Small intestine (tissue), 7 donors: ENCODE data around the gene GMDS. TPM values are rescaled to one million over a fixed set of nuclear protein-coding genes. Genes with fewer than 3 reads are reported as not detected.

ENCODE experiments used
- DNase-seq, 2 donors: peaks; one replicate each; pipeline versions ENCODE4 v3.0.0 to v3.0.0-alpha.2; 2013
- FAIRE-seq: peaks from 2 replicates; lab custom pipeline; 2012; peaks lifted over from hg19 to GRCh38; lab: Jason Lieb, UNC
- H3K27ac ChIP-seq, 3 donors: one replicate each; pipeline ENCODE4 v1.5.1; 2013; ENCODE audit warnings: low read length in 2 of 3, mild to moderate bottlenecking in 2 of 3, control low read depth in 1 of 3, inconsistent platforms in 1 of 3, low read depth in 1 of 3, moderate library complexity in 1 of 3
- H3K27me3 ChIP-seq, 3 donors: one replicate each; pipeline ENCODE4 v1.6.1; 2013; ENCODE audit warnings: low read length in 3 of 3, inconsistent platforms in 1 of 3; ENCODE audit not compliant: control insufficient read depth in 3 of 3, insufficient read depth in 3 of 3
- H3K36me3 ChIP-seq, 3 donors: one replicate each; pipeline ENCODE4 v1.6.1; 2013; ENCODE audit warnings: low read length in 3 of 3, inconsistent platforms in 1 of 3, low read depth in 1 of 3, mild to moderate bottlenecking in 1 of 3, moderate library complexity in 1 of 3; ENCODE audit not compliant: control insufficient read depth in 3 of 3, insufficient read depth in 2 of 3
- H3K4me1 ChIP-seq, 3 donors: one replicate each; pipeline ENCODE4 v1.6.1; 2013; ENCODE audit warnings: low read length in 2 of 3, inconsistent platforms in 1 of 3, low read depth in 1 of 3, mild to moderate bottlenecking in 1 of 3, moderate library complexity in 1 of 3; ENCODE audit not compliant: control insufficient read depth in 3 of 3, insufficient read depth in 2 of 3
- H3K4me3 ChIP-seq, 3 donors: one replicate each; pipeline ENCODE4 v1.5.1; 2013; ENCODE audit warnings: low read length in 3 of 3, control low read depth in 1 of 3, inconsistent platforms in 1 of 3, low read depth in 1 of 3, mild to moderate bottlenecking in 1 of 3, moderate library complexity in 1 of 3
- H3K9me3 ChIP-seq, 2 donors: one replicate each; pipeline ENCODE4 v1.6.1; 2013; ENCODE audit warnings: low read depth in 1 of 2, low read length in 1 of 2; ENCODE audit not compliant: control insufficient read depth in 2 of 2, insufficient read depth in 1 of 2
- WGBS, 3 donors: extraction: QIAGEN DNeasy Blood & Tissue Kit; methylation state at CpG; one replicate each; pipeline ENCODE4 v1.1.7; 2013; 5-methylcytosine and 5-hydroxymethylcytosine counted together
- polyA plus RNA-seq, 4 donors: library from polyadenylated mRNA; stranded (reverse) in 3 of 4; unstranded in 1 of 4; fragments of 200-250 nt in 3 of 4; fragments of 120-200 nt in 1 of 4; gene quantifications; one replicate each; pipeline versions ENCODE4 v1.2.1 to v1.2.3, GENCODE V29; 2013
- donor health status: healthy with polysubstance abuse.
- donor health status: control.
- donor health status: control.
- donor health status: Bipolar disorder and iron deficiency.
- donor health status: healthy.

The GMDS gene
- polyA plus RNA-seq, 4 donors = 64.5 to 243 (median 200) TPM

- no peaks in the 10 kb centered on the region for H3K9me3 ChIP-seq
- peaks cover 0 to 31% (median 16%) of the 10 kb centered on the region in 3 donors for H3K27me3 ChIP-seq
- no peaks in the 10 kb centered on the region for H3K4me1 ChIP-seq
- 81 to 97% (median 92%) methylated on average over 4 of the region's 4 CpGs for WGBS, 3 donors
- no peak overlapping the region for H3K4me3 ChIP-seq
- H3K36me3 ChIP-seq = peaks cover 0 to 17% (median 0%) of the 10 kb centered on the region in 3 donors
- FAIRE-seq (no peak), DNase-seq (no peak)
- H3K27ac ChIP-seq = no peak overlapping the region
Observed at GRCh38 chr6:1631251-1631650, 614.2 kb downstream of the GMDS start.

DNA sequence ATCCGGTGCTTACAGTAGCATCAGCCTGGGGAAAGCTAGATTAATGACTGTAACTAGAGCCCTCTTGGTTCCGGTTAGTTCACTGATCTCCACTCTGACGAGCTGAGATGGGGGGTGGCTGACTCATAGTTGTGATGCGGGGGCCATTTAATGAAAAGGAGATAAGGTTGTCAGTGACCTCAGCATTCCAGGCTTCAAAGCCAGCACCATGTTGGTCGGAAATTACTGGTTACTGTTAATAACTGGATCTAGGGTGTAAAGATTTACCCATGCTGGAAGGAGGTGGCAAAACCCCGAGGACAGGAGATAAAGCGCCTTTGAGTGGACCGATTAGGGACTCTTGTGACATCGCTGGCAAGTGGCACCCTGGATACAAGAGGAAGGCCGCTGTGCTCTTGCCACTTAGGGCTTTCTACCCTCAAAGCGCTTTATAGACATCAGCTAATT, 614.6 kb downstream of the GMDS start:
- no peak overlapping the region for H3K4me3 ChIP-seq
- H3K4me1 ChIP-seq = no peaks in the 10 kb centered on the region
- FAIRE-seq (no peak), DNase-seq (no peak)
- WGBS, 3 donors = 89 to 92% (median 91%) methylated on average over 11 of the region's 11 CpGs
- no peak overlapping the region for H3K27ac ChIP-seq
- H3K27me3 ChIP-seq = peaks cover 0 to 34% (median 18%) of the 10 kb centered on the region in 3 donors
- no peaks in the 10 kb centered on the region for H3K9me3 ChIP-seq
- H3K36me3 ChIP-seq = peaks cover 0 to 16% (median 0%) of the 10 kb centered on the region in 3 donors

DNA sequence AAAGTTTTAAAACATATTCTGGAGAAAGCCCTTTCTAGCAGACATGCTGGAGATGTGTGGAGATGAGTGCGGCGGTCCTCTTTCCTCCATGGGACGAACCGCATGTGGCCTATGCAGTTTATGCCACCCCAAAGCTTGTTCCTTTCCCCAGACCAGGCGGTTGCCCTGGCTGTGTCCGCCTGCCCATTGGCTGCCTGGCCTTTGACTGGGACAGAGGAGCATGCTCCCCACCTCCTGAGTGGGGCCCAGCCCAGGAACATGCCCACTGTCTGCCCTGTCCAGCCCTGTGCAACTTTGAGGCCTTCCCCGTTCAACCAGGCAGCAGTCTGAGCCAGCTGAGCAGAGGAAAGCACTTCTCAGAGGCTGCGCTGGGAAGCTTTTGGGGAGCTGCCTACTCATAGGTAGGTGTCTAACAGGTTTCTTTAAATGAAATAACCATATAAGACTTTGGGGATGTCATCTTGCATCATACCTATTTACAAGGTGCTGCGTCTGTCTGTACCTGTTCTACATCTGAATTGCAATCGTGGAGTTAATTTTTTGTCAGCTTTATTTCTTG, 615.1 kb downstream of the GMDS start:
- H3K36me3 ChIP-seq = peaks cover 0 to 14% (median 0%) of the 10 kb centered on the region in 3 donors
- peaks cover 0 to 39% (median 19%) of the 10 kb centered on the region in 3 donors for H3K27me3 ChIP-seq
- H3K9me3 ChIP-seq = no peaks in the 10 kb centered on the region
- no peak overlapping the region for H3K27ac ChIP-seq
- FAIRE-seq (no peak), DNase-seq (no peak)
- peaks cover 0 to 1% (median 1%) of the 10 kb centered on the region in 3 donors for H3K4me1 ChIP-seq
- no peak overlapping the region for H3K4me3 ChIP-seq
- WGBS, 3 donors = 89 to 98% (median 93%) methylated on average over 10 of the region's 10 CpGs

GRCh38 chr6:1629316-1629715, 616.1 kb downstream of the GMDS start:
- no peak for DNase-seq
- peaks cover 0 to 10% (median 0%) of the 10 kb centered on the region in 3 donors for H3K36me3 ChIP-seq

DNA sequence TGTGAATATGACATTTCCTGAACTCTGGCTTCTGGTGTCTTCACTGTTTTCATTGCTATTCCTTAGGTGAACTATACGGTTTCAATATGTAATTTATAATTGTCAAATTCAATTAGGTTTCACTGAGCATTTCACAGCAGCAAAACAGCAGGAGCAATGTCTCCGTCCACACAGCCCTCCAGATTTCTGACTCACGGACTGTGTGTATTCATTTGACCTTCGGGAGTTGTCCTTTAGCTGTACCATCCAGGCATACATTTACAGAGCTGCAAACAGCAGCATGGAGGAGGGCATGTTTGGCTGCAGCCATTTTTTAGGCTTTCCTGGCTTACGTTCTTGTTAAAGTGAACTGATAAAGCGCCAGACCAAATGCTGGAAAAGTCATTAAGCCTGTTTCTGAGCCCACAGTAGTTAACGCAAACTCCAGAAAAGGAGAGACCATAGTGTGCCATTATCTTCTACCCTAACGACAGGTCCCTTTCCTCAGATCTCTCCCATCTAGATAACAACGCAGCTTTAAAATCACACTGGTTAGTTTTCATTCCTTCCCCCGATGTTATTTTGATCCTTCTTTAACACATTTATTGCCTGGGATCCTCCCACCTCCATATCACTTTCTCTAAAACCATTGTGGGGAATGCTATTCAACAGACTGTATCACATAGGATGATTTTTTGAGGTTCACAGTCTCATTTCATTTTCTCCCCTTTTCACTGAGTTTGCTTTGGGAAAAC, 617.4 kb downstream of the GMDS start:
- Histone ChIP-seq H3K4me1 (peaks cover 0 to 6% (median 4%) of the 10 kb centered on the region in 3 donors), H3K27me3 (peaks cover 0 to 62% (median 26%) of the 10 kb centered on the region in 3 donors), H3K4me3 (no peak overlapping the region), H3K27ac (no peak overlapping the region), H3K9me3 (no peaks in the 10 kb centered on the region), H3K36me3 (peaks cover 0 to 7% (median 2%) of the 10 kb centered on the region in 3 donors)
- WGBS, 3 donors = 75 to 89% (median 83%) methylated on average over 10 of the region's 10 CpGs
- FAIRE-seq (no peak), DNase-seq (no peak)

More at GRCh38 chr6:1629316-1629715, 616.1 kb downstream of the GMDS start:
- Histone ChIP-seq H3K9me3 (no peaks in the 10 kb centered on the region), H3K27me3 (peaks cover 0 to 49% (median 23%) of the 10 kb centered on the region in 3 donors), H3K4me1 (peaks cover 0 to 6% (median 4%) of the 10 kb centered on the region in 3 donors), H3K27ac (no peak overlapping the region), H3K4me3 (no peak overlapping the region)
- no peak for FAIRE-seq
- WGBS, 3 donors = 94 to 96% (median 94%) methylated on average over 14 of the region's 14 CpGs

DNA sequence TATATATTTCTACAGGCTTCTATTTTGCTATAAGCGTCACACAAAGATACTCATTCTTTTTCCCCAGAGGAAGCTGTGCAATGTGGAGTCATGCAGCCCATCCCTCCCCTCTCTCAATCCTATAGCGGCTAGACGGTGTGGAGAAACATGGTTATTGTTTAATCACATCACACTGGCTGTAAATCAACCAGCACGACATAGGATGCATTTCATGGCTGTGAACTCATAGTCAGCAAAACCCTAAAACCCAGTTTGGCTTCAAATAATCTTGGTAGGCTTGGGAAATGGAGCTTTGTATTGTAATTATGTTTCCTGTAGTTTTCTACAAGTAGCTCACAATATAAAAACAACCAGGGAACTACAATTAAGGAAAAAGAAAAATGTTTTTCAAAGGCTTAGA, 618.9 kb downstream of the GMDS start:
- 56 to 65% (median 61%) methylated on average over 4 of the region's 4 CpGs for WGBS, 3 donors
- no peaks in the 10 kb centered on the region for H3K9me3 ChIP-seq
- peaks cover 2 to 17% (median 4%) of the 10 kb centered on the region in 3 donors for H3K36me3 ChIP-seq
- H3K27ac ChIP-seq = no peak overlapping the region
- DNase-seq (no peak), FAIRE-seq (no peak)
- no peak overlapping the region for H3K4me3 ChIP-seq
- H3K4me1 ChIP-seq = peaks cover 0 to 6% (median 4%) of the 10 kb centered on the region in 3 donors
- peaks cover 0 to 75% (median 29%) of the 10 kb centered on the region in 3 donors for H3K27me3 ChIP-seq

GRCh38 chr6:1625794-1626435, 619.5 kb downstream of the GMDS start:
- no peak for DNase-seq
- no peak overlapping the region for H3K4me3 ChIP-seq

More at GRCh38 chr6:1625794-1626435, 619.5 kb downstream of the GMDS start:
- Histone ChIP-seq H3K4me1 (peaks cover 0 to 6% (median 4%) of the 10 kb centered on the region in 3 donors), H3K9me3 (no peaks in the 10 kb centered on the region), H3K27me3 (peaks cover 0 to 81% (median 30%) of the 10 kb centered on the region in 3 donors), H3K36me3 (peaks cover 2 to 20% (median 5%) of the 10 kb centered on the region in 3 donors), H3K27ac (no peak overlapping the region)
- WGBS, 3 donors = 50 to 85% (median 73%) methylated on average over 18 of the region's 18 CpGs
- FAIRE-seq = no peak
